Erythroblast (primary cell): ENCODE measurements around the gene CD47.

ENCODE experiments used
- GATA1 ChIP-seq: IDR thresholded peaks from 2 replicates; pipeline ENCODE4 v1.6.1; 2011; ENCODE audit warnings: low read depth, mild to moderate bottlenecking, control low read depth, low read length, moderate library complexity
- POLR2A ChIP-seq: IDR thresholded peaks from 2 replicates; pipeline ENCODE4 v1.6.1; 2011; ENCODE audit warnings: mild to moderate bottlenecking, low read length

DNA sequence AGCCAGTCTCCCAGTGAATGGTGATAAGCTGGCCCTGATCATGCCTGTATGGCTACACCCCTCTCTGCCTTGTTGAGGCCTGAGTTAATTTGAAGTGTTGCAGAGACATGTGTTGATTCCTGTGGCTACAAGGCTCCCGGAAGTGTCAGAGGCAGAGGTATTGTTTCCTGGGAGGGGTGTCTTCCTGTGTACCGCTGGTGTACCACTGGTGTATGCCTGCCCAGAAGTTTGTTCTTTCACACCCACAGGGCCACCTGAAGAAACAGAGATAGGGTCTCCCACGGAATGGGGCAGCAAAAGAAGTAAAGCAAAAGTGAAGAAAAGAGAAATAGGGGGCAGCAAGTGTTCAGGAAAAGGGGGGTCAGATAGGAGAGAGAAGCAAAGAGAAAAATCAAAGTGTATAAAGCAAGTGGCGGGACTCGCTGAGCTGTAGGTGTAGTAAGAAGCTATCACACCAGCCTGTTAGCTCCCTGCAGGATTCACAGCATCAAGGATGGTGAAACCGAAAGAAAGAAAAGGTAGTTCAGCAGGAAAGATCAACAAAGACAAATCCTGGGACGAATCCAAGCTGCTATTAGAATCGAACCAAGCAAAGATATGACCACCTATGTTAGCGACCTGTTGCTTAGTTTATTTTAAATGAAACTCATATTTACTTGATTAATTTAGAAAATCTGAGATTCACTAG, 36.6 kb upstream of the CD47 start:
- TF ChIP-seq POLR2A: no peak
- TF ChIP-seq GATA1: no peak
